GM19238 (cell line): ENCODE measurements around the gene CELSR2.
"Not testable (repeated sequence)": the region's sequence is repeated elsewhere in the genome, so short reads cannot be mapped to it uniquely, and the experiment has no call there.

Source experiments
- DNase-seq: peaks from one replicate; pipeline ENCODE4 v3.0.0; 2011; ENCODE audit warnings: low spot score; ENCODE audit not compliant: insufficient read length

Gene CELSR2

GRCh38 chr1:109277434-109278204 lies 28.3 kb downstream of the CELSR2 start:
- peak; percentile 83 for DNase-seq

GRCh38 chr1:109279615-109280278 lies 30.4 kb downstream of the CELSR2 start:
- DNase-seq, result no peak

GRCh38 chr1:109280862-109281261 lies 31.5 kb downstream of the CELSR2 start:
- no peak for DNase-seq

DNA sequence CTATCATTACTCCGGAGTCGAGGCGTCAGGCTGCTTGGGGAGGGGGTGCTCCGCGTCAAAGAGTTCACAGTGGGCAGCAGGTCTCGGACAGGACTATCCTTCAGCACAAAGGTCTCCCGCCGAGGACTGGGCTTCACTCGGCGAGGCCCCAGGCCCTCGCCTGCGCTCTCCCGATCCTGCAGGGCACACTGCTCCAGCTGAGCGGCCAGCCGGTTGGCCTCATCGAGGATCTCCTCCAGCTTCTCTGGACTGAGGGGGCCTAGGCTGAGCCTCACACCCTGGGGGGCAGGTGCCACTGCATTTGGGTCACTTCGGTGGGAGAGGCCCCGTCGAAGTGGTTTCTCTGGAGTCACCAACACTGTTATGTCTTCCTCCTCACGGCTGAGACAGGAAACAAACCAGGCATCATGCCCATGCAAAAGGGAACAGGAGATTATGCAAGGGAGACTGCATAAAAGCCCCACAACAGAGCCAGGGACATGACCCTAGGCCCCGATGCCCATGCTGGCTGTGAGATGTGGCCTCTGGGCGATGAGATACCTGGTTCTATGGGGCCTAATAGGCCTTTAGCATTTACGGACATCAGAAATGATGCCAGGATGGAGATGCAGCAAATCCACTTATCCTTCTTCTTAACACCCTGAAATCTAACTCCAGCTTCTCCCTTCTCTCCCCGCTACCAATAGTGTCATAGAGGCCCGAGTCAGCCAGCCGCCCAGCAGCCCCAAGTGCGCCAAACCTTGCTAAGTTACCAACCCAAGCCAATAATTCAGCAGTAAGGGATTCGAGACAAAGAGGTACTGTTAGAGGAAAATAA lies 32.5 kb downstream of the CELSR2 start:
- DNase-seq, result no peak

DNA sequence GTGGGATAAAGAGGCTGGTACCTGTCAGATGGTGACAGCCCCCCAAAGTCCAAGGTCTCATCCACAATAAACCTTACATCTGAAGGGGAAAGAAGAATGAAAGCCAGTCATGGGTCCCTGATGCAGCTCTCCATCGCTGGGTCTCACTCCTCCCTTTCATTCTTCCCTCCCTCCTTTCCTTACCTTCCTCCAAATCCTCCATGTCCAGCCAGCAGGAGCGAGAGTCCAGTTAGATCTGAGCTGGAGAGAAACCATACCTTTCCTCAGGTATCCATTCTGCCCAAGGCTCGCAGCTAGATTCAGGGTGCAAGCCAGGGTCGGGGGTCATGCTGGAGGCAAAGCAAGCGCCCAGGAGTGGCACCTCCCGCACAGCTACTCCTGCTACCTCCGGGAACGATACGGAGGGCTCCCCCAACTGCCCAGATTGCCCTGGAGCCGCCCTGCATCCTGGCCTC lies 33.2 kb downstream of the CELSR2 start:
- no peak for DNase-seq

- peak; percentile 98 for DNase-seq
Observed at GRCh38 chr1:109282952-109283747, 33.8 kb downstream of the CELSR2 start, which contains the start of gene PSRC1. PSRC1 (minus strand) TSS chr1:109283145.

GRCh38 chr1:109283748-109284600 lies 34.6 kb downstream of the CELSR2 start:
- no peak for DNase-seq

DNA sequence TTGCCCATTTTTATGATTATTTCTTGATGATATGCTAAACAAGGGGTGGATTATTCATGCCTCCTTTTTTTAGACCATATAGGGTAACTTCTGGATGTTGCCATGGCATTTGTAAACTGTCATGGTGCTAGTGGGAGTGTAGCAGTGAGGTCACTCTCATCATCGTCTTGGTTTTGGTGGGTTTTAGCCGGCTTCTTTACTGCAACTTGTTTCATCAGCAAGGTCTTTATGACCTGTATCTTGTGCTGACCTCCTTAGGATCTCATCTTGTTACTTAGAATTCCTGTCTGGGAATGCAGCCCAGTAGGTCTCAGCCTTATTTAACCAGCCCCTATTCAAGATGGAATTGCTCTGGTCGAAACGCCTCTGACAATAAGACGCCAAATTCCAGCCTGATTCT lies 37.4 kb downstream of the CELSR2 start:
- not testable (repeated sequence) for DNase-seq

DNA sequence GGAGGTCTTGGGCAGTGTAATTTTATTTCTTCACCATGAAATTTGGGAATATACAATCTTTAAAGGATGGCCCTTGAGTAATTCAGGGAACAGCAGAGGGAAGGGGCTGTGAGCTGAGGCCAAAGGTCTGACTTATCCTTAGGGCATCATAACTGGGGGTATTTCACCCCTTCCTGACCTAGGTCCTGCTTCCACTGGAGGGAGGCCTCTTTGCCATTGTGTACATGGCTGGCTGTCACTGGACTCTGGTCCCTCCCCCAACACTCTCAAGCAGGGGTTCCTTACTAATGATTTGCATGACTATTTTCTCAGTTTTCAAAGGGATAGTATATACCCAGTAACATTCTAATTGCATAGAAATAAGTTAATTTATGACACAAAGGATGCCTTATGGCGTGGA lies 40.8 kb downstream of the CELSR2 start:
- no peak for DNase-seq

DNA sequence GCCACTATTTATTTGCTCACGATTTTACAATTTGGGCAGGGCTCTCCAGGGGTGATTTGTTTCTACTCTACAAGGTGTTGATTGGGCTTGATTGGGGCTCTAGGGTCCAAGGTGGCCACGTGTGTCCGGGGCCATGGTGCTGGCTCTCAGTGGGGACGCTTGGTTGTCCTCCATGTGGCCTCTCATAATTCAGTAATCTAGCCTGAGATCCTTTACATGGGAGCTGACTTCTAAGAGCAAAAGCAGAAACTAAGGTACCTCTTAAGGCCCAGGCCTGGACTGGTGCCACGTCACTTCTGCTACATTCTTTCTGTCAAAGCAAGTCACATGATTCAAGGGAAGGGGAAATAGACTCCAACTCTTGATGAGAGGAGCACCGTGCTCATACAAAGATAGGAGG lies 41.7 kb downstream of the CELSR2 start:
- no peak for DNase-seq

DNA sequence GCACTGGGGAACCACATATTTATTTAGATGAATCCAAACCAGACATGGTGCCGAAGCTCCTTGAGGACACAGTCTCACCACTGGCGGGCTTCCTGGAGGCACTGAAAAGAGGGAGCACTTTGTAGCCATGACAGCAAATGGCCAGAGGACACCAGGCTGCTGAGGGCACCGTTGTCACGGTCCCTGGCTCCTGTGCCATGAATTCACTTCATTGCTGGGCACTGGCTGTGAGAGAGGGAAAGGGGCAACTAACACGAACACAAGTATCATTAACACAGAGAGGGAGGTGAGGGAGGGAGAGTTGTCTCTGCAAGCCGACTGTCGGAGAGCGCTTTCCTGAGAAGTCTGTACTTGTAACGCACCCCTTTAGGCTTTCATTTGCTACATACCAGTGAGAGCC lies 43.0 kb downstream of the CELSR2 start:
- no peak for DNase-seq

- no peak for DNase-seq
Observed at GRCh38 chr1:109293026-109293425, 43.7 kb downstream of the CELSR2 start.

- DNase-seq, result no peak
Observed at GRCh38 chr1:109294481-109294880, 45.1 kb downstream of the CELSR2 start.

- no peak for DNase-seq
Observed at GRCh38 chr1:109295712-109296415, 46.5 kb downstream of the CELSR2 start.

GRCh38 chr1:109296782-109297181 lies 47.4 kb downstream of the CELSR2 start:
- no peak for DNase-seq

GRCh38 chr1:109298666-109299557 lies 49.6 kb downstream of the CELSR2 start:
- DNase-seq, result no peak

DNA sequence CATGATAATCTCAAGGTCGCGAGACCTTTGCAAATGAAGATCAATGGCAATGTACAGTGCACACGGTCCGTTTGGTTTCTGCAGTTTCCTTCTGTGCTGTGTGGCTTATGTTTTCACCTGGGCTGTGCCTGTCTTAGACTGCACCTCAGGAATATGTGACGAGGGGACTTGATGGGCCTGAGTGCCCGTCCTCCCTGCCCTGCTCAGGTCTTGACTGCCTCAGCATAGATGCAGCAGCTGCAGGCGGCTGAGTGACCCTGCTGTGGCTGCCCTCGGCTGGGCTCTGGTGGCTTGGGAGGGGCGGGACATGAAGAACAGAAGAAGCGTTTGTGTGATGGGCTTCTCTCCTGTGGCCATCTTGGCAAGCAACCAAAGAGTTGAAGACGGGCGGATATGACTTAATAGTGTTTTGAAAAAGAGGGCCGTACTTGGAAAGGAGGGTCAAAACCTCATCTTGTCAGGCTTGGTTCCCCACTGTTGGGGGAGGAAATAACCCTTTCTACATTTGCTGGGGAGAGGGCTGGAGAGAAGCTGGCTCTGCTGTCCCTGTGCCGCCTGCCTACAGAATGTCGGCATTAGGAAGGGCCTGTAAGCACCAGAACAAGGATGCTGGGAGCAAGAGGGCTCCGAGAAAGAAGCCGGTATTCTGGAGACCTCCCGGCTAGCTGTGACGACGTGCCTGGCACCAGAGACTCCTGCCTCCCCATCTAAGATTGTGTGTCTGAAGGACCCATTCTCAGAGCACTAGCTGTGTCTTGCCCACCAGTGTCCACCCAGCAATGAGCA lies 50.4 kb downstream of the CELSR2 start:
- no peak for DNase-seq

DNA sequence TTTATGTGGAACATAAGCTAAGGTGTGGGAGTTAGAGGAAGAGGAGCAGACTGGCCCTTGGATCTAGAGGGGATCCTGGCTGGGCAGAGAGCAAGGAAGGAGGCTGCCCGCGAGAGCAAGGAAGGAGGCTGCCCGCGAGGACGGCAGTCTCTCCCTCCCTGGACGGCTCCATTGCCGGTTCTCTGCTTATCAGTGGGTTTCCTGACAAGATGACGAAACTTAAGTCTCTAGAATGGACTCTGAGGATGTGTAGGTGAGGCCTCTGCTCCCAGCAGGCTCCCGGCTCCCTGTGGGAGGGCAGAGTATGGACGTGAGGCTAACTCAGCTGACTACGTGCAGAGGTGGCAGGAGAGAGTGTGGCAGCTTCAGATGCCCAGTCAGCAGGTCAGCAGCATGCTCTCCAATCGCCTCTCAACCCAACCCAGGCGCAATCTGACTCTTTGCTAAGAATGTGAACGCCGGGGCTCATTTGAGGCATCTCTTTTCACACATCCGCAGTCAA lies 51.4 kb downstream of the CELSR2 start:
- no peak for DNase-seq
